GM23338 (cell line): ENCODE measurements around the gene GOSR2. TPM values are rescaled to one million over a fixed set of nuclear protein-coding genes. Genes with fewer than 3 reads are reported as not detected.
A peak's percentile ranks its signal among the peaks of the same experiment; 100 is the strongest.

ENCODE experiments used
- ATAC-seq: fragments of 200-7000 bp; cut with Tn5 transposase; 3 replicates; pipeline ENCODE4 v1.9.1; 2020
- DNase-seq: peaks from one replicate; pipeline ENCODE4 v3.0.0-alpha.2; 2015; ENCODE audit warnings: low spot score
- H2AFZ ChIP-seq: fragments of 200-600 bp; sonication (generic); 2 replicates; pipeline ENCODE4 v1.8.0; 2016; ENCODE audit warnings: antibody characterized with exemption, mild to moderate bottlenecking, moderate library complexity
- H3F3A ChIP-seq: fragments of 200-600 bp; sonication (generic); replicated peaks from 2 replicates; pipeline ENCODE4 v1.8.0; 2017; ENCODE audit warnings: antibody characterized with exemption, mixed run types, low read depth
- H3K27ac ChIP-seq: fragments of 200-600 bp; sonication (generic); 2 replicates; pipeline ENCODE4 v1.6.1; 2016; ENCODE audit warnings: low read depth
- H3K27me3 ChIP-seq: fragments of 200-600 bp; sonication (generic); 2 replicates; pipeline ENCODE4 v1.8.0; 2016; ENCODE audit warnings: mild to moderate bottlenecking, mixed run types, moderate library complexity; ENCODE audit not compliant: insufficient read depth
- H3K36me3 ChIP-seq: fragments of 200-600 bp; sonication (generic); 2 replicates; pipeline ENCODE4 v1.8.0; 2016; ENCODE audit warnings: mild to moderate bottlenecking; ENCODE audit not compliant: insufficient read depth
- H3K4me1 ChIP-seq: fragments of 200-600 bp; sonication (generic); 2 replicates; pipeline ENCODE4 v1.8.0; 2016; ENCODE audit warnings: mild to moderate bottlenecking, moderate library complexity; ENCODE audit not compliant: insufficient read depth
- H3K4me2 ChIP-seq: fragments of 200-600 bp; sonication (generic); 2 replicates; pipeline ENCODE4 v1.7.1; 2017; ENCODE audit warnings: mixed run types
- H3K4me3 ChIP-seq: fragments of 200-600 bp; sonication (generic); 2 replicates; pipeline ENCODE4 v1.6.1; 2016; ENCODE audit warnings: mixed run types
- H3K79me2 ChIP-seq: fragments of 200-600 bp; sonication (generic); replicated peaks from 2 replicates; pipeline ENCODE4 v1.8.0; 2017; ENCODE audit warnings: mild to moderate bottlenecking; ENCODE audit not compliant: insufficient read depth
- H3K9me2 ChIP-seq: fragments of 200-600 bp; sonication (generic); 2 replicates; pipeline ENCODE4 v1.8.0; 2017; ENCODE audit not compliant: insufficient read depth
- H4K20me1 ChIP-seq: fragments of 200-600 bp; sonication (generic); replicated peaks from 2 replicates; pipeline ENCODE4 v1.8.0; 2017; ENCODE audit warnings: mild to moderate bottlenecking; ENCODE audit not compliant: insufficient read depth
- H3K27ac Mint-ChIP-seq: 2 replicates; pipeline ENCODE4 v1.8.0; 2020; ENCODE audit warnings: inconsistent platforms, mild to moderate bottlenecking, moderate library complexity, mixed read lengths
- H3K27me3 Mint-ChIP-seq: 3 replicates; pipeline ENCODE4 v1.8.0; 2022; ENCODE audit warnings: low read depth, mild to moderate bottlenecking, moderate library complexity, mixed read lengths, inconsistent platforms; ENCODE audit not compliant: insufficient read depth, poor library complexity
- H3K36me3 Mint-ChIP-seq: 3 replicates; pipeline ENCODE4 v1.8.0; 2021; ENCODE audit warnings: low read depth, mild to moderate bottlenecking, inconsistent platforms, moderate library complexity, mixed read lengths
- H3K4me1 Mint-ChIP-seq: 3 replicates; pipeline ENCODE4 v1.8.0; 2020; ENCODE audit warnings: mild to moderate bottlenecking, inconsistent platforms, mixed read lengths
- H3K4me3 Mint-ChIP-seq: 3 replicates; pipeline ENCODE4 v1.8.0; 2021; ENCODE audit warnings: moderate library complexity, mild to moderate bottlenecking, inconsistent platforms, mixed read lengths
- H3K9me3 Mint-ChIP-seq: 3 replicates; pipeline ENCODE4 v1.8.0; 2020; ENCODE audit warnings: moderate library complexity, mild to moderate bottlenecking, inconsistent platforms, mixed read lengths
- CREB1 ChIP-seq: fragments of 250-450 bp; sonication (Bioruptor Pico); IDR thresholded peaks from 2 replicates; pipeline ENCODE4 v1.5.0; 2020; ENCODE audit warnings: low read depth, mild to moderate bottlenecking, moderate library complexity
- CTCF ChIP-seq, 2 experiments: fragments of 200-600 bp in 1 of 2; sonication (generic) in 1 of 2; conservative IDR thresholded peaks; 2 replicates each; pipeline versions ENCODE4 v1.5.1 to v1.6.1; 2016 to 2017; ENCODE audit warnings: antibody characterized with exemption in 2 of 2, low read depth in 2 of 2, mild to moderate bottlenecking in 2 of 2, moderate library complexity in 1 of 2
- ETS1 ChIP-seq: IDR thresholded peaks from 2 replicates; pipeline ENCODE4 v1.6.1; 2016; ENCODE audit warnings: antibody characterized with exemption
- REST ChIP-seq: IDR thresholded peaks from one replicate; pipeline ENCODE4 v1.6.1; 2018; ENCODE audit warnings: antibody characterized with exemption; ENCODE audit not compliant: unreplicated experiment
- ZNF462 ChIP-seq: fragments of 250-450 bp; sonication (Bioruptor Pico); IDR thresholded peaks from 2 replicates; pipeline ENCODE4 v1.5.0; 2020; ENCODE audit warnings: mild to moderate bottlenecking, moderate library complexity
- polyA plus RNA-seq: library from polyadenylated mRNA; unstranded; fragments of >200 nt; fragmentation: Nextera tagmentation; extraction: Ambion mirVana; gene quantifications from 2 replicates; pipeline ENCODE4 v1.2.1, GENCODE V29; 2016
- total RNA-seq: library from RNA; depleted of rRNA; stranded (reverse); fragments of >200 nt; shearing (Covaris generic); gene quantifications from 2 replicates; pipeline ENCODE4 v1.2.3, GENCODE V29; 2014

The GOSR2 gene
- total and polyA plus RNA-seq, 2 experiments from 2014 or later: 33.2 to 36.2 TPM

GRCh38 chr17:46876353-46876887 is 46.5 kb upstream of the GOSR2 start:
- no peak overlapping the region for H3K4me2 ChIP-seq
- peaks cover 5% of the 10 kb centered on the region for H3K27me3 Mint-ChIP-seq
- ATAC-seq: peak; percentile 97
- TF ChIP-seq REST (no peak), CTCF (conservative IDR thresholded peaks at IDR 0.05; ENCODE audit: low read depth in 2 of 2) (peak; percentile 60 to 73)
- no peak overlapping the region for H3K4me3 Mint-ChIP-seq
- H4K20me1 ChIP-seq: no peaks in the 10 kb centered on the region
- H3K27ac Mint-ChIP-seq: no peak overlapping the region
- H2AFZ ChIP-seq: peak overlapping the region; percentile 72; the same call in 1 of the 2 replicates
- H3F3A ChIP-seq: no peaks in the 10 kb centered on the region
- H3K4me3 ChIP-seq: no peak overlapping the region
- H3K27me3 ChIP-seq: no peaks in the 10 kb centered on the region
- no peaks in the 10 kb centered on the region for H3K36me3 Mint-ChIP-seq
- no peaks in the 10 kb centered on the region for H3K4me1 Mint-ChIP-seq
- H3K79me2 ChIP-seq: no peaks in the 10 kb centered on the region
- no peak overlapping the region for H3K27ac ChIP-seq
- peak; percentile 78 for DNase-seq
- H3K9me3 Mint-ChIP-seq: no peaks in the 10 kb centered on the region
- H3K36me3 ChIP-seq: no peaks in the 10 kb centered on the region
- H3K9me2 ChIP-seq: no peaks in the 10 kb centered on the region
- no peaks in the 10 kb centered on the region for H3K4me1 ChIP-seq

GRCh38 chr17:46876926-46877325 is 46.0 kb upstream of the GOSR2 start:
- no peaks in the 10 kb centered on the region for H3K4me1 Mint-ChIP-seq
- Histone ChIP-seq H3K27me3 (no peaks in the 10 kb centered on the region), H3K9me2 (no peaks in the 10 kb centered on the region), H3F3A (no peaks in the 10 kb centered on the region), H3K4me3 (no peak overlapping the region), H4K20me1 (no peaks in the 10 kb centered on the region), H3K36me3 (no peaks in the 10 kb centered on the region), H2AFZ (no peak overlapping the region), H3K27ac (no peak overlapping the region), H3K4me2 (no peak overlapping the region), H3K4me1 (no peaks in the 10 kb centered on the region), H3K79me2 (no peaks in the 10 kb centered on the region)
- ATAC-seq (no peak), DNase-seq (no peak)
- no peaks in the 10 kb centered on the region for H3K36me3 Mint-ChIP-seq
- H3K27ac Mint-ChIP-seq: no peak overlapping the region
- H3K9me3 Mint-ChIP-seq: no peaks in the 10 kb centered on the region
- peaks cover 6% of the 10 kb centered on the region for H3K27me3 Mint-ChIP-seq
- no peak overlapping the region for H3K4me3 Mint-ChIP-seq
- TF ChIP-seq CREB1 (CRISPR knock-in tag) (no peak), ETS1 (no peak), ZNF462 (no peak)
